ENCODE measurements around the gene CFAP77. TPM values are rescaled to one million over a fixed set of nuclear protein-coding genes. Genes with fewer than 3 reads are reported as not detected.

CFAP77 gene
- total RNA-seq, 2 donors from 2014 or later, result not detected

- Histone ChIP-seq H3K27ac (no peak overlapping the region), H3K36me3 (no peaks in the 10 kb centered on the region), H3K27me3 (replicated peaks; ENCODE audit: insufficient read depth) (no peaks in the 10 kb centered on the region), H3K4me3 (no peak overlapping the region), H3K4me1 (ENCODE audit: control insufficient read depth in 1 of 2, low read depth in 2 of 2) (peaks cover 11 to 13% of the 10 kb centered on the region in 2 donors), H3K9me3 (no peaks in the 10 kb centered on the region)
- TF ChIP-seq, protein P1, sequence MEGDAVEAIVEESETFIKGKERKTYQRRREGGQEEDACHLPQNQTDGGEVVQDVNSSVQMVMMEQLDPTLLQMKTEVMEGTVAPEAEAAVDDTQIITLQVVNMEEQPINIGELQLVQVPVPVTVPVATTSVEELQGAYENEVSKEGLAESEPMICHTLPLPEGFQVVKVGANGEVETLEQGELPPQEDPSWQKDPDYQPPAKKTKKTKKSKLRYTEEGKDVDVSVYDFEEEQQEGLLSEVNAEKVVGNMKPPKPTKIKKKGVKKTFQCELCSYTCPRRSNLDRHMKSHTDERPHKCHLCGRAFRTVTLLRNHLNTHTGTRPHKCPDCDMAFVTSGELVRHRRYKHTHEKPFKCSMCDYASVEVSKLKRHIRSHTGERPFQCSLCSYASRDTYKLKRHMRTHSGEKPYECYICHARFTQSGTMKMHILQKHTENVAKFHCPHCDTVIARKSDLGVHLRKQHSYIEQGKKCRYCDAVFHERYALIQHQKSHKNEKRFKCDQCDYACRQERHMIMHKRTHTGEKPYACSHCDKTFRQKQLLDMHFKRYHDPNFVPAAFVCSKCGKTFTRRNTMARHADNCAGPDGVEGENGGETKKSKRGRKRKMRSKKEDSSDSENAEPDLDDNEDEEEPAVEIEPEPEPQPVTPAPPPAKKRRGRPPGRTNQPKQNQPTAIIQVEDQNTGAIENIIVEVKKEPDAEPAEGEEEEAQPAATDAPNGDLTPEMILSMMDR (IDR thresholded peaks at IDR 0.05), result no peak
- ATAC-seq (ENCODE audit: insufficient number of reproducible peaks, low FRiP score, low read depth), result no peak
- DNase-seq (ENCODE audit: low spot score), result no peak
Observed at GRCh38 chr9:132414731-132415130, 4.7 kb downstream of the CFAP77 start.

- no peaks in the 10 kb centered on the region for H3K27me3 ChIP-seq (replicated peaks; ENCODE audit: insufficient read depth)
- DNase-seq (ENCODE audit: low spot score) (no peak), ATAC-seq (ENCODE audit: insufficient number of reproducible peaks, low FRiP score, low read depth) (no peak)
- peaks cover 8 to 10% of the 10 kb centered on the region in 2 donors for H3K4me1 ChIP-seq (ENCODE audit: control insufficient read depth in 1 of 2, low read depth in 2 of 2)
- H3K27ac ChIP-seq, result no peak overlapping the region
- no peak overlapping the region for H3K4me3 ChIP-seq
- TF ChIP-seq, protein P1 (IDR thresholded peaks at IDR 0.05), result no peak
- no peaks in the 10 kb centered on the region for H3K36me3 ChIP-seq
- no peaks in the 10 kb centered on the region for H3K9me3 ChIP-seq
Observed at GRCh38 chr9:132415181-132415580, 5.2 kb downstream of the CFAP77 start.

- no peak overlapping the region for H3K27ac ChIP-seq
- no peak for ATAC-seq (ENCODE audit: insufficient number of reproducible peaks, low FRiP score, low read depth)
- no peak for DNase-seq (ENCODE audit: low spot score)
- no peaks in the 10 kb centered on the region for H3K27me3 ChIP-seq (replicated peaks; ENCODE audit: insufficient read depth)
- H3K9me3 ChIP-seq, result no peaks in the 10 kb centered on the region
- H3K36me3 ChIP-seq, result no peaks in the 10 kb centered on the region
- no peak overlapping the region for H3K4me3 ChIP-seq
- TF ChIP-seq, protein P1 (IDR thresholded peaks at IDR 0.05), result no peak
- no peaks in the 10 kb centered on the region for H3K4me1 ChIP-seq (ENCODE audit: control insufficient read depth in 1 of 2, low read depth in 2 of 2)
Observed at GRCh38 chr9:132418726-132419363, 8.8 kb downstream of the CFAP77 start.

DNA sequence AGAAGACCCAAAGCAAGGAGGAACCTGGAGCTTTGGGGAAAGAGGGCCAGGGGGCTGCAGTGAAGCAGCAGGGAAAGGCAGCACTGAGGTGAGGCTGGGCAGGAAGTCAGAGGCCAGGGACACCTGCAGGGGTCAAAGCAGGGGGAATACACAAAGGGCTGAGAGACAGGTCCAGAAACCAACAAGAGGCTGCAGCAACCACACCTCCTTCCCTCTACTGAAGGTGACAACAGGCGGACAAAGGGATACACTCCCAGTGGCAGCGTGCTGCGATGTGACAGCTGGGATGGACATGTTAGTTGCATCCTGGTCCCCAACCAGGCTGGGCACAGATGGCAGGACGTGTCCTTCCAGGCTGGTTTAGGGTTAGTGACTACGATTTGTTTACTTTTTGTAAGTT, 12.6 kb downstream of the CFAP77 start:
- Histone ChIP-seq H3K4me3 (no peak overlapping the region), H3K9me3 (no peaks in the 10 kb centered on the region), H3K4me1 (ENCODE audit: control insufficient read depth in 1 of 2, low read depth in 2 of 2) (no peaks in the 10 kb centered on the region), H3K36me3 (no peaks in the 10 kb centered on the region), H3K27ac (no peak overlapping the region), H3K27me3 (replicated peaks; ENCODE audit: insufficient read depth) (no peaks in the 10 kb centered on the region)
- no peak for ATAC-seq (ENCODE audit: insufficient number of reproducible peaks, low FRiP score, low read depth)
- TF ChIP-seq, protein P1 (IDR thresholded peaks at IDR 0.05), result no peak
- no peak for DNase-seq (ENCODE audit: low spot score)

GRCh38 chr9:132423503-132423902, 13.5 kb downstream of the CFAP77 start:
- Histone ChIP-seq H3K4me1 (ENCODE audit: control insufficient read depth in 1 of 2, low read depth in 2 of 2) (no peaks in the 10 kb centered on the region), H3K9me3 (no peaks in the 10 kb centered on the region), H3K27ac (no peak overlapping the region), H3K4me3 (no peak overlapping the region), H3K36me3 (no peaks in the 10 kb centered on the region), H3K27me3 (replicated peaks; ENCODE audit: insufficient read depth) (no peaks in the 10 kb centered on the region)
- TF ChIP-seq, protein P1 (IDR thresholded peaks at IDR 0.05), result no peak
- DNase-seq (ENCODE audit: low spot score) (no peak), ATAC-seq (ENCODE audit: insufficient number of reproducible peaks, low FRiP score, low read depth) (no peak)

Data from thoracic aorta (tissue), 2 donors.